Natural killer cell (primary cell): ENCODE results near the gene NAT14. TPM values are rescaled to one million over a fixed set of nuclear protein-coding genes. Genes with fewer than 3 reads are reported as not detected.

Source experiments
- ATAC-seq, 3 donors: fragments of 150-1000 bp in 2 of 3; fragments of 200-7000 bp in 1 of 3; cut with Tn5 transposase; 1 replicate in 1 of 3; 2 replicates in 2 of 3; pipeline ENCODE4 v1.10.0; 2021; ENCODE audit warnings: mild to moderate bottlenecking in 2 of 3, moderate library complexity in 2 of 3
- DNase-seq, 2 donors: peaks; one replicate each; pipeline versions ENCODE4 v3.0.0 to v3.0.0-alpha.2; 2013 to 2021; ENCODE audit warnings: mixed read lengths in 1 of 2
- H3K27ac ChIP-seq: one replicate; pipeline ENCODE4 v1.5.1; 2013; ENCODE audit warnings: mild to moderate bottlenecking, low read length
- H3K27me3 ChIP-seq: one replicate; pipeline ENCODE4 v1.6.1; 2013; ENCODE audit warnings: low read length; ENCODE audit not compliant: control insufficient read depth, insufficient read depth
- H3K36me3 ChIP-seq: one replicate; pipeline ENCODE4 v1.6.1; 2013; ENCODE audit warnings: low read length; ENCODE audit not compliant: control insufficient read depth, insufficient read depth
- H3K4me1 ChIP-seq: one replicate; pipeline ENCODE4 v1.6.1; 2013; ENCODE audit warnings: low read length; ENCODE audit not compliant: control insufficient read depth, insufficient read depth
- H3K4me3 ChIP-seq: one replicate; pipeline ENCODE4 v1.5.1; 2013; ENCODE audit warnings: low read length
- H3K9me3 ChIP-seq: one replicate; pipeline ENCODE4 v1.6.1; 2013; ENCODE audit warnings: low read length; ENCODE audit not compliant: control insufficient read depth, insufficient read depth
- H3K27ac Mint-ChIP-seq, 2 donors: one replicate each; pipeline ENCODE4 v1.8.0; 2022; ENCODE audit warnings: mild to moderate bottlenecking in 2 of 2, mixed read lengths in 2 of 2, moderate library complexity in 1 of 2
- H3K27me3 Mint-ChIP-seq, 2 donors: one replicate each; pipeline ENCODE4 v1.8.0; 2022; ENCODE audit warnings: low read depth in 2 of 2, mixed read lengths in 2 of 2
- H3K36me3 Mint-ChIP-seq: one replicate; pipeline ENCODE4 v1.8.0; 2022; ENCODE audit warnings: mixed read lengths
- H3K4me1 Mint-ChIP-seq, 2 donors: one replicate each; pipeline ENCODE4 v1.8.0; 2022; ENCODE audit warnings: mixed read lengths in 2 of 2
- H3K4me3 Mint-ChIP-seq: one replicate; pipeline ENCODE4 v1.8.0; 2022; ENCODE audit warnings: mild to moderate bottlenecking, moderate library complexity, mixed read lengths
- H3K9me3 Mint-ChIP-seq, 2 donors: one replicate each; pipeline ENCODE4 v1.8.0; 2022; ENCODE audit warnings: mixed read lengths in 2 of 2
- CTCF ChIP-seq: fragments of 200-600 bp; IDR thresholded peaks from one replicate; pipeline ENCODE4 v1.8.0; 2022; ENCODE audit warnings: antibody characterized with exemption
- WGBS: methylation state at CpG from one replicate; pipeline ENCODE4 v1.1.7; 2013; ENCODE audit warnings: missing lambda C conversion rate; ENCODE audit not compliant: insufficient coverage; 5-methylcytosine and 5-hydroxymethylcytosine counted together
- intact Hi-C: fragments of 100-400 bp; cut with micrococcal nuclease; formaldehyde crosslinking; loops from one replicate; pipeline ENCODE4 v1.14.2; 2022
- total RNA-seq, 4 donors: library from RNA; stranded (reverse); fragments of 120-200 nt in 1 of 4; gene quantifications; one replicate each; pipeline versions ENCODE4 v1.2.3 to v1.2.4, GENCODE V29; 2013 to 2022

NAT14 gene
- total RNA-seq, 3 donors from 2014 or later (not counting 1 experiment from before 2014, with no cell fraction given), result 8.7 to 12.5 (median 8.8) TPM

GRCh38 chr19:55474269-55475265 lies 10.4 kb upstream of the NAT14 start:
- intact Hi-C loops, result no loop called here
- Histone ChIP-seq H3K4me1 (peaks cover 20% of the 10 kb centered on the region), H3K4me3 (no peak overlapping the region), H3K36me3 (no peaks in the 10 kb centered on the region), H3K9me3 (no peaks in the 10 kb centered on the region), H3K27me3 (no peaks in the 10 kb centered on the region), H3K27ac (no peak overlapping the region)
- ATAC-seq, result no peak
- no peak overlapping the region for H3K27ac Mint-ChIP-seq
- no peak overlapping the region for H3K4me3 Mint-ChIP-seq
- no peaks in the 10 kb centered on the region for H3K9me3 Mint-ChIP-seq
- H3K27me3 Mint-ChIP-seq, result no peaks in the 10 kb centered on the region
- H3K4me1 Mint-ChIP-seq, result peaks cover 26 to 31% of the 10 kb centered on the region in 2 donors
- 95% methylated on average over 18 of the region's 19 CpGs for WGBS
- H3K36me3 Mint-ChIP-seq, result no peaks in the 10 kb centered on the region
- no peak for DNase-seq
- TF ChIP-seq CTCF, result no peak

GRCh38 chr19:55476100-55476775 lies 8.8 kb upstream of the NAT14 start, which contains the start of gene ZNF628:
Gene ZNF628, plus strand, starts transcription at chr19:55476617. Its CDS starts 3,294 bp downstream, at chr19:55479911.
- Mint-ChIP-seq H3K9me3 (no peaks in the 10 kb centered on the region), H3K4me3 (peak within 1 kb of the TSS; percentile 89), H3K27ac (peak within 1 kb of the TSS; percentile 86 to 90), H3K27me3 (no peaks in the 10 kb centered on the region), H3K4me1 (peaks cover 31 to 37% of the 10 kb centered on the region in 2 donors), H3K36me3 (no peaks in the 10 kb centered on the region)
- H3K27ac ChIP-seq, result peak within 1 kb of the TSS; percentile 74
- peaks cover 20% of the 10 kb centered on the region for H3K4me1 ChIP-seq
- DNase-seq, result peak; percentile 97 to 99
- H3K9me3 ChIP-seq, result no peaks in the 10 kb centered on the region
- intact Hi-C loops, result loop anchor here (1.0 to 2.0 kb wide), 2 partner anchors 15 to 123 kb away; partner anchors contain the start of genes FIZ1 and ISOC2
- TF ChIP-seq CTCF, result no peak
- 1% methylated on average over 59 of the region's 61 CpGs for WGBS
- ATAC-seq, result peak; percentile 91 to 96 (median 92)
- H3K27me3 ChIP-seq, result no peaks in the 10 kb centered on the region
- no peaks in the 10 kb centered on the region for H3K36me3 ChIP-seq
- peak within 1 kb of the TSS; percentile 49 for H3K4me3 ChIP-seq

- H3K27me3 ChIP-seq, result no peaks in the 10 kb centered on the region
- no peak overlapping the region for H3K27ac ChIP-seq
- WGBS, result 95% methylated on average over 13 of the region's 13 CpGs
- H3K4me3 ChIP-seq, result no peak overlapping the region
- TF ChIP-seq CTCF, result no peak
- no peaks in the 10 kb centered on the region for H3K9me3 Mint-ChIP-seq
- no peaks in the 10 kb centered on the region for H3K9me3 ChIP-seq
- intact Hi-C loops, result loop anchor here (2.0 kb wide), 1 partner anchor 17 kb away; the partner anchor contains the start of gene ISOC2
- H3K36me3 ChIP-seq, result peaks cover 3% of the 10 kb centered on the region
- H3K27me3 Mint-ChIP-seq, result no peaks in the 10 kb centered on the region
- peaks cover 20% of the 10 kb centered on the region for H3K4me1 ChIP-seq
- H3K36me3 Mint-ChIP-seq, result no peaks in the 10 kb centered on the region
- peaks cover 31 to 37% of the 10 kb centered on the region in 2 donors for H3K4me1 Mint-ChIP-seq
- ATAC-seq, result no peak
- H3K4me3 Mint-ChIP-seq, result peak overlapping the region; percentile 89
- DNase-seq, result no peak
- peak overlapping the region; percentile 8 to 86 for H3K27ac Mint-ChIP-seq
These were observed 7.1 kb upstream of the NAT14 start for GRCh38 chr19:55477905-55478304.
